DLD1 (cell line): ENCODE measurements around the gene ARL3.

Experiments used
- in situ Hi-C: cut with HindIII; loops from 2 replicates; pipeline ENCODE4 v1.10.0; 2017; ENCODE audit warnings: low sequenced_read_pairs

ARL3 gene

DNA sequence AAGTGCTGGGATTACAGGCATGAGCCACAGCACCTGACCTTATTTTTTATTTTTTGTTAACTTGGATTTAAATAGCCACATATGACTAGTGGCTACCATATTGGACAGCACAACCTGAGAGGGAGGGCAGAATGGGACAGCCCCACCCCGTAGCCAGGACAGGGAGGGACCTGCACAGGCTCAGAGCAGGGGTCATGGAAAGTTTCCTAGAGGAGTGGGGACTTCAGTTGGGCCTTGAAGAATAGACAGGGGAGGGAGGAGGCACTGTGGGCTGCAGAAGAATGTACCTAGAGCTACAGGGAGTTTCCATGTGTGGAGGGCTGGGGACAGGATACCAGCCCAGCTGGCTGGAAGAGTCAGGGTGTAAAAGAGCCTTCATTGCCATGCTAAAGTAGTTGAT, 61.1 kb downstream of the ARL3 start:
- in situ Hi-C loops: no loop called here

DNA sequence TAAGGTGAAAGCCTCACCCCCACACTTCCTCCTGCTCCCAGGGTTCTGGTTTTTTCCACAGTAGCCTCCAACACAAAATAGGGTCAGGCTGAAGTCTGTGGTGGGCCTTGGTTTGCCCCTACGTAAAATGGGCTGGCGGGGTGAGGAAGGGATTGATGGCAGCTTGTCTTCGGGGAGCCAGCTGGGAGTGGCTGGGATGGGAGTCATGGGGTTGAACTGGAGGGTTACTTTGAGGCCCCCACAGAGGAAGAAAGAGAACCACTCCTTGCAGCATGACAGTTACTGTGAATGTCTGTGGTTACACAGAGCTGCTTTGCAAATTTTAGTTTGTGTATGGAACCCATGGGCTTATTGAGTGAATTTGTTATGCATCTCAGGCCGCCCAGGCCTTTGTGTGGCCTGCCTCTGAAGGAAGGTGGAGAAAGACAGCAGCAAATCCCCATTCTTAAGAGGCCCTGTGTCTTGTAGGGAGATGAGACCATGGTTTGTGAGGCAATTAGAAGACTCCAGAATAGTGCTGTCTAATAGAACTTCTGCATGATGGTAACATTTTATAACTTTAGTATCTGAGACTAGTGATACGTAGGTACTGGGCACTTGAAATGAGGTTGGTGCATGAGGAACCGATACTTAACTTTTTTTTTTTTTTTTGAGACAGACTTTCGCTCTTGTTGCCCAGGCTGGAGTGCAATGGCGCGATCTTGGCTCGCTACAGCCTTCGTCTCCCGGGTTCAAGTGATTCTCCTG, 61.9 kb downstream of the ARL3 start:
- in situ Hi-C loops: no loop called here

DNA sequence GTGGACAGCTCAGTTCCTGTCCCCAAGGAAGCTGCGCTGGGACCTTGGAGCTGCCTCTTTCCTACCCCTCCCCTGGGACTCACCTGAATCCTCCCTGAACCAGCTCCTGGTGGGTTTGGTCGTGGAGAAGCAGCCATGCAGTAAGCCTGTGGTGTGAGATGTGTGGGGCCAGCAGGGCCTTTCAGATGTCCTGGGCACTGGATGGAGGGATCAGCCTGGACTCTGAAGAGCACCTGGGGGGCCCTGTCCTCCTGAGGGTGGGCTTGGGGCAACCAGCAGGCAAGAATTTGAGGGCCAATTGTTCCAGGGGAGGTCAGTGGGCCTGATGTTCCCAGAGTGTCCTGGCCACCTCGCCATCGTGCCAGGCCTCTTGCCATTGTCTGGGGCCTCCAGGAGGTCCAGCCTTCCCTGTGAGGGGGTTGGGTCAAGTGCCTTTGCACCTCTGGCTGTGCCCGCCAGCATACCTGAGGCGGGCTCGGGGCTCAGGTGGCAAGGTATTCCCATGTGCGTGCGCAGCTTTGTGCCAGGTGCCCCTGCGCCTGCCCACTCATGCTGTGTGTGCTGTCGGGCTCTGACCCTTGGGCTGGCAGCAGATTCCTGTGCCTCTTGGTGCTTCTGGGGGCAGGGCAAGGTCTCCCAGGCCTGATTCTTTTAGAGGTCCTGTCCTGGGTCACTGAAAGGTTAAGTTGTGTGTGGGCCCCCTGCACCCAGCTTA, 62.6 kb downstream of the ARL3 start:
- in situ Hi-C loops: no loop called here

- in situ Hi-C loops: no loop called here
Observed at GRCh38 chr10:102650655-102651454, 63.3 kb downstream of the ARL3 start.

DNA sequence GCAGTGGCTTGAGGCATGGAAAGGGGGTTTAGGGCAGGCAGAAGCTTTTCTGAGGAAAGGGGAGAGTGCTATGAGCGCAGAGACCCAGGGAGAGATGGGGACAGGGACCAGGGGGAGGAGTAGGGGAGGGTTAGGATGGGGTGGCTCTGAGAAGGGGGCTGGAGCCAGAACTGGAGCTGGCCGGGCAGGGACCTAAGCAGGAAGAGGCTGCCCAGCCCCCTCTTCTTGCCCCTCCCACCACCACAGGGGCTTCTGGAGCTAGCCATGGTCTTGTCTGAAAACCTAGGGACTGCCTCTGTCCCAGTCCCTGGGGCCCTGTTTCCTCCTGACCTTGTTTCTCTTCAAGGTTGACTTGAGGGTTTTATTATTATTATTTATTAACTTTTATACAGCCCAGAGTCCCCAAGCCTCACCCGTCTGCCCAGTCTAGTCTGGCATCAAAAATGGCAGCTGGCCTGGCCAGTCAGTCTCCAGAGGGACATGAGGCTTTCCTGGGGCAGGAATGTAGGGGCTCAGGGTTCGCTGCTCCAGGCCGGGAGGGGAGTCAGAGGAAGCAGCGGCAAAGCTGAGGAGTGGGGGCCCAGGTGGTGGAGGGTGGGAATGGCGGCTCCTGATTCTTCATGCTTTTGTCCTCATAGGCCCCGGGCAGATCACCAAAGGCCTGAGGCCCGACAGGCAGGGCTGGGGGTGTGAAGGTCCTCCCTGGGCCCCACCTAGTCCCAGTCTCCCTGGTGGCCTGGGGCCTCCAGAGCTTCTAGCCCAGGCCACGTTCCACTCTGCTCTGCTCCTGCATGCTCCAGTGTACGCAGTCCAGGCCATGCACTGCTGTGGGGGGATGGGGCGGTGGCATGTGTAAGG, 64.2 kb downstream of the ARL3 start:
- in situ Hi-C loops: no loop called here

DNA sequence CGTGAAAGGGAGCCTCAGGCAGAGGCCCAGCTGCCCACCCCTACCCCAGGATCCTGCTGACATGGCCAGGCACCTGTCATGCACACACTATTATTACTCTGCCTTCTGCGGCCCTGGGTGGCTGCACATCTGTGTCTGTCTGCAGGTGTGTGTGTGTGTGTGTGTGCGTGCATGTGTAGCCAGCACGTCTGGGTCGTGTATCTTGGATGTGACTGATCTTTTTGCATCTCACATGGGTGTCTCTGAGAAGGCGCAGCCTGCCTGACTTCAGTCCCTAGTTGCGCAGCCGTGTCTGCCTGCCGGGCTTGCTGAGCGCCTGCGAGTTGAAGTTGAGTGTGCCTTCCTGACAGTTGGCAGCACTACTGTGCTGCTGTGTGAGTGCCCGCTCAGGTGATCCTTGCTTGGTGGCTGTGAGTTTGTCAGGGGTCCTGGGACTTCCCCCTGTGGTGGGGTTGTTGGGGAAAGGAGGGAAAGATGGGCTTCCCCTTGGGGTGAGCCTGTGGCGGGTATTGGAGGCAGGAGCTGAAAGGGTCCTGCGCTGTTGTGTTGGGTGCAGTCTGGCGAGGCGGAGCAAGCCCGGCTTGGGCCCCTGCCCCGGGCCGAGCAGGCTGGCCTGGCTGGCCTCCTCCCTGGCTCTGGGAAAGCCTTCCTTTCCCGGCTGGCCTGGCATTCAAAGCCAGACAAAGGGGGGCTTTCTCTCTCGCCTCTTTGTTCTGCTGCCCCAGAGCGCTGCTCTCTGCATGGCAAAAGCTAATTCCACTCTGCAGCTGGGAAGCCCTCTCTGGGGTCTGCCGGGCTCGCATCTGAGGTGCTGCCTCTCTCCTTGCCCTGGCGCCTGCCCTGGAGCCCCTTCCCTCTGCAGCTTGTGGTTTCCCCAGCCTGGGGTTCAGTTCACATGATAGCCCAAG, 65.1 kb downstream of the ARL3 start:
- in situ Hi-C loops: no loop called here

GRCh38 chr10:102648269-102648888, 65.8 kb downstream of the ARL3 start:
- in situ Hi-C loops: no loop called here

DNA sequence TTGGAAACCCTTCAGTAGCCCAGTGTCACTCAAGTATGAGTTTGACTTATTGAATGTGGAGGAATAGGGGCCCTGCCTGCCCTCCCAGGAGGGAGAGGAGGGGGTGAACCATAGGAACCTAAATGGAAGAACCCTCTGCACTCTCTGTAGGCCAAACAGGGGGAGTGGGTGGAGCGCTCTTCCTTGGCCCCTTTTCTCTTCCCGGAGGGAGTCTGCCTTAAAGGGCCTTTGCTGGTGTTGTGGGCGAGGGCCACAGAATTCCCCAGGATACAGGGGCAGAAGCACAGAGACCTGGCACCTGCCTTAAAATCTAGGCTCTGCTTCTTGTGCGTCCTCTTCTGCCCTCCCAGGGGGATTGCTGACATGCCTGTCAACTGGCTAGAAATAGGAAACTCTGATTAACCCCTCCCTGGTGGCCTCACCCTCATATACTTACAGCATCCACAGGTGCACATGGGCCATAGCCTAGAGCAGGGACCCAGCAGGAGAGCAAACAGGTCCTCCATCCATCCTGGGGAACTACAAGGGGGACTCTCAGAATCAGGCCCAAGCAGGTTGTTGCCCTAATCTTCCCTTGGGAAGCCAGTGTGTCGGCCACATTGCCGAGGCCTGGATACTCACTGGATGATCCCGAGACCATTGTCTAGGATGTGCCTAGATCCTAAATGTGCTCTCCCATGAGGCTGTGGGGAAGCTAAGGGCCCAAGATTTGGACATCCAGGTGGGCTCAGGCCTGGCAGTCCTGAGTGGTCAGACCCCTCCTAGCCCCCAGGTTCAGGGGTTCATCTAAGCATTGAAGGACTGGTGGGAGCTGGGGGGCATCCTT, 66.5 kb downstream of the ARL3 start:
- in situ Hi-C loops: no loop called here

DNA sequence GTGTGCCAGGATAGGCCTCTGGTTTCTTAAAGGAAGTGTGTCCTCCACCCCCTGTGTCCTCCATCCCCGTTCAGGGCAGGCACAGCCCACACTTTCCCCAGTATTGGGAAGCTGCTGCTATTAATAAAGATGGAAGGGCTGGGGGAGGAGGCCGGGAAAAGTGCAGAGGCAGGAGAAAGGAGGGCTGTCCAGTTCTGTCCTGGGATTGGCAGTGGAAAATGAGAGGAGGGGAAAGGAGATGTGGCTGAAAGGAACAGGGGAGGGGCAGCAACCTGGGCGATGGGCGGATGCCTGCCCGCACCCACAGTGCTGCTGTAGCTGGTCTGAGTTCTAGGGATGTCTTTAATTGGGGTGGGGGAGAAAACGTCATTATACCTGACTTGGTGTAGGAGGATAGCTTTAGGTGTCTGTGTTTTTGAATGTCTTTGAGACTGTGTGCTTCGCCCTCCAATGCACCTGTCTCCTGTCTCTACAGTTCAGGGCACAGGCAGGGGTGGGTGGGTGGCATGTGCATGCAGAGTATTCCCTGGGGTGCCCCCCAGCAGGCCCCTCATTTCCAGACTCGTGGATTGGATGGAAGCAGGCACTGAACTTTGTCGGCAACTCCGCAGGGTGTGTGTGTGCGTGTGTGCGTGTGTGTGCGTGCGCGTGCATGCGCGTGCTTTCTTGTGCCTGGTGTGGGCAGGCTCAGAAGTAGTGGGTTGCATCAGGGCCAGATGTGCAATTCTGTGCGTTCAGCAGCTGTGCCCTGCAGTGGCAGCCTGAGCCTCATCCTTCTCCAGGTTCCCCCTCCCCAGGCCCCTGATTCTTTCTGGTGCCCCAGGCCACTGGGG, 67.4 kb downstream of the ARL3 start:
- in situ Hi-C loops: no loop called here

DNA sequence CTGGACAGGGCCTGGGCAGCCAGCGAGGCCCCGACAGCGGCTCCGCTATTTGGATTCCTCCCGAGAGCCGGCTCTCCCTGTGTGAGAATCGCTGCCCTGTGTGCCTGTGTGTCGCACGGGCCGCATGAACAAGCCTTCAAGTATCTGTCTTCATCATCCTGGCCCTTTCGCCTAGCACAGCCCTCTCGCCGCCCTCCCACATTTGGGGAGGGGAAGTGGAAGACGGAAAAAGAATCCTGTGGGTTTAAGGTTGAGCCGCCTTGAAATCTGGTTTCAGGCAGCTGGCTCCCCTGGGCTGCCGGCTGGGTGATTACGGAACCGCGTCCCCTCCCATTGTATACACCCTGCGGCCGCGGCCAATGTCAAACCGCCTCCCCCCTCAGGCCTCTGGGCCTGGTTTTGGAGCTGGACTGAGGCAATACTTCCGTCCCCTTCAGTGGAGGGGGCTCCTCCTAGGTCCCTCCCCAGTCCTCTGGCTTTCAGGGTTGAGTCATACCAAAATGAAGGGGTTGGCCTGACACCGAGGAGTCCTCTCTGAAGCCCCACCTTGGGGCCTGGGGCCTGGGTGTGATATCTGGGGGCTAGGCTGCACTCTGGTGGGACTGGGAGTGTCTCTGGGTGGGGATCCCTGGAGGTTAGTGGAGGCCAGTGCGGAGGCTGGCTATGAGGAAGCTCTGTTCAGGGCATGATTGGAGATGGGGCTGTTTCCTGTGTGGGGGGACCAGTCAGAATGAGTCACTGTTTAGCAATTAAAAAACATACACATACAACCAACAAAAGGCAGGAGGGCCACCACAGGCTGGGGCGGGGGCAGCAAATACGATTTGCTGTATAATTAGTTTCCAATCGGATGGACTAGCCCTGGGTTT, 68.2 kb downstream of the ARL3 start:
- in situ Hi-C loops: no loop called here

- in situ Hi-C loops: no loop called here
Observed at GRCh38 chr10:102645388-102645740, 68.8 kb downstream of the ARL3 start.

DNA sequence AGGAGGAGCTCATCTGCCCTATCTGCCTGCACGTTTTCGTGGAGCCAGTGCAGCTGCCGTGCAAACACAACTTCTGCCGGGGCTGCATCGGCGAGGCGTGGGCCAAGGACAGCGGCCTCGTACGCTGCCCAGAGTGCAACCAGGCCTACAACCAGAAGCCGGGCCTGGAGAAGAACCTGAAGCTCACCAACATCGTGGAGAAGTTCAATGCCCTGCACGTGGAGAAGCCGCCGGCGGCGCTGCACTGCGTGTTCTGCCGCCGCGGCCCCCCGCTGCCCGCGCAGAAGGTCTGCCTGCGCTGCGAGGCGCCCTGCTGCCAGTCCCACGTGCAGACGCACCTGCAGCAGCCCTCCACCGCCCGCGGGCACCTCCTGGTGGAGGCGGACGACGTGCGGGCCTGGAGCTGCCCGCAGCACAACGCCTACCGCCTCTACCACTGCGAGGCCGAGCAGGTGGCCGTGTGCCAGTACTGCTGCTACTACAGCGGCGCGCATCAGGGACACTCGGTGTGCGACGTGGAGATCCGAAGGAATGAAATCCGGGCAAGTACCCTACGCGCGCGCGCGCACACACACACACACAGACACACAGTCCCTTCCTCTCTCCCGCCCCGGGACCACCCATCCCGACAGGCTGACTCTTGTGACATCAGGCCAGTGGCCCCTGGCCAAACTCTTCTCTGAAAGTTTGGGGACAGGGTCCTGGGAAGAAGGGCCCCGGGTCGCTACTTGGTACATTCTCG, 69.4 kb downstream of the ARL3 start:
- in situ Hi-C loops: no loop called here

GRCh38 chr10:102644066-102644645, 70.0 kb downstream of the ARL3 start, which contains the start of gene TRIM8:
TRIM8 (plus strand) TSS chr10:102644479; CDS start chr10:102644618, 139 bp downstream.
- in situ Hi-C loops: no loop called here

DNA sequence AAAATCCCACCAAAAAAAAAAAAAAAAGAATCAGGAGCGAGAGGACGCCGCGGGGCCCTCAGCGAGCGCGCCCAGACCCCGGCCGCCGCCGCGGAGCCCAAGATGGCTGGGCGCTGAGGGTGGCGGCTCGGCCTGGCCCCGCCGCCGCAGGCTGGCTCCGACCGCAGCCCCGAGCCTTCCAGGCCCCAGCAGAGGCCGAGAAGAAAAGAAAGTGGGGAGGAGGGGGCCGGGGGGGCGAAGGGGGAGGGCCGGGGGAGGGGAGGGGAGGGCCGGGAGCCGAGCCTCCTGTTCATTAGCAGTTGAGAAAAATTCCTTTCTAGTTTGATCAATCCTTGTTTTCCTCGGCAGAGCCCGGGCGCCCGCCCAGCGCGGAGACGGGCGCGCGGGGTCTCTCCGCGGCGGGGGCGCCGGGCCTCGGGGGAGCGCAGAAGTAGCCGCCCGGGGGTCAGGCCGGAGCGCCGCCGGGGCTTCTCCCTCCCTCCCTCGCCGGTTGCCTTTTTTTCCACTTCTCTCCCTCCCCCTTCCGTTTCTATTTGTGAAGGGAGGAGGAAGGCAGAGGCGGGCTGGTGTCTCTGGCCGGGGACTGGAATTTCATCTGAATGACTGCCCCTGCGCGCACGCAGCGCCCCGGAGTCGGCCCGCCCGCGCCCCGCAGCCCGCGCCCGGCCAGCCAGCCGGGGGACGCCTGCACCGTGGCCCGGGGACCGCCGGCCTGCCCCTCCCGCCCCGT, 70.7 kb downstream of the ARL3 start:
- in situ Hi-C loops: no loop called here
